Activated CD4-positive, alpha-beta T cell treated with anti-CD3 and anti-CD28 coated beads, Interleukin-2, amount 50 U/mL, for 48 hours (primary cell): Measurements from ENCODE around the gene CACNA2D1.

Source experiments
- DNase-seq, 2 experiments: peaks; one replicate each; pipeline ENCODE4 v3.0.0-alpha.2; 2020

The CACNA2D1 gene

DNA sequence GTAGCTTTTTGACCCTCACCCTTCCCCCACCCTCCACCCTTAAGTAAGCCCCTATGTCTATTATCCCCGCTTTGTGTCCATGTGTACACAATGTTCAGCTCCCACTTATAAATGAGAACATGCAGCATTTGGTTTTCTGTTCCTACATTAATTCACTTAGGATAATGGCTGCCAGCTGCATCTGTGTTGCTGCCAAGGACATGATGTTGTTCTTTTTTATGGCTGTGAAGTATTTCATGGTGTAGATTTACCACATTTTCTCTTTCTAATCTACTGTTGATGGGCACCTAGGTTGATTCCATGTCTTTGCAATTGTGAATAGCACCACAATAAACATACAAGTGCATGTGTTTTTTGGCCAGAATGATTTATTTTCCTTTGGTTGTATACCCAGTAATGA, 232.2 kb downstream of the CACNA2D1 start:
- DNase-seq: no peak

DNA sequence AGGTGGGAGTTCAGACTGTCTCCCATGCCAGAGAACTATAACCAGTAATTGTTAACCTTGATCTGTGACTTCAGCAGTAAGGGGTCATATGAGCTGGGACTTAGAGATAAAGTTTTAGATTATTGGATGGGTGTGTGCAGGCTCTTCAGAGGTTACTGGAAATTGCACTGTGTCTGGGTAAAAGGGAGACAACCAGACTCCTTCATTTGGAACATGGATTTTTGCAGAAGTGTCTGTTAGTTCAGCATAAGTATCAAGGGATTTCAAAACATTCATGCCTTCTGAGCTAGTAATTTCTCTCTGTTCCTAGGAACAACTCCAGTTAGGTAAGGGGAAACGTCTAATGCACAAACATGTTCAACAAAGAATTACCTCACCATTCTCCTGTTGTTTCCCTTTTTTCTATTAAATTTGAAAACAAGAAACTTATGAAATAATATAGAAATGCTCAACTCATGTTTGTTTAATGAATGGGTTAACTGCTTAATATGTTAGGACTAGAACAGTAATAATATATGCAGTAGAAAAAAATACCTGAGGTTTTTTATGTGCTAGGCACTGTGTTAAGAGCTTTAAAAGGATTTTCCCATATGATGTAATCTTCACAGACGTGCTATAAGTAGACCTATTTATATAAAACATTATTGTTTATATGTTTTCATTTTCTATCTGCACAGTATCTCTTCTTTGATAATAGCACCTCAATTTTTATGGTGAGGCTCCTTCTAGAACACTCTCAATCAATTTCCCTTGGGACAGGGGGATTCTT, 233.0 kb downstream of the CACNA2D1 start:
- DNase-seq: no peak

DNA sequence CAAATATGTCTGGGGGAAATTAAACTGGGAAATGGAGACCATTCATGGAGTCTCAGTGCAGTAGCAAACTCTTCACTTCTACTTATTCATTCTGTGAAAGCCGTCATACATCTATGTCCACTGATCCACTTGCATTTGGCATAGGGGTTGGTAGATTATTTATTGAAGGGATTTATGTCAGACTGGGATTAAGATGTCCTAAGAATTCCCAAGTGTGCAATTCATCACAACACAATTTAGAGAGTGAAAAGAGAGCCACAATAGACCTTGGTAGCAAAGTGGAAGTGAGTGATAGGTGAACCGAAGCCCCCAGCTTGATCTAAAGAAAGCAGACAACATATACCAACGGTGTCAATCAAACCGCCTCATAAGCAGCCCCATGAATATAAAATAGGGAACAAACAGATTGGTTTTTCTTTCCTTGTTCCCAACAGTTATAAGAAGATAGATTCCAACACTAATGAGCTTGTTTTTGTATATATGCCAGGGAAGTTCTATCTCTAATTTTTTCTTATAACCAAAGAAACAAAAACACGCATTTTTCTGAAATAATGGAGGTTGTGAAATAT, 234.3 kb downstream of the CACNA2D1 start:
- no peak for DNase-seq

DNA sequence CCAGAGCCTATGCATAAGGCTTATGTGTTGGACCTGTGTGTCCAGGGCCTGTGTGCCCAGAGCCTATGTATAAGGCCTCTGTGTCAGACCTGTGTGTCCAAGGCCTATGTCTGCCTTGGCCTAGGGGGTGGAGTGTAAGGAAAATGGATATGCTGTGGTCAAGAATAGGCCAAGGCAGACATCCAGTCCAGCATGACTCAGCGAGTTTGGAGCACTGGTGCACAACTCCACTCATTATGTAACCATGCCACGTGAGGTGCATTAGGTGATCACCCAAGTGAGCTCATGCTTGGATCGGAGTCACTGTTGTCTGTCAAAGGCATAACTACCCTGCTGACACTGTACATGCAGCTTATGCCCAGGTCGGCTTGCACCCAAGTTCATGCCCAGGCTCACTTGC, 238.9 kb downstream of the CACNA2D1 start:
- DNase-seq: no peak

DNA sequence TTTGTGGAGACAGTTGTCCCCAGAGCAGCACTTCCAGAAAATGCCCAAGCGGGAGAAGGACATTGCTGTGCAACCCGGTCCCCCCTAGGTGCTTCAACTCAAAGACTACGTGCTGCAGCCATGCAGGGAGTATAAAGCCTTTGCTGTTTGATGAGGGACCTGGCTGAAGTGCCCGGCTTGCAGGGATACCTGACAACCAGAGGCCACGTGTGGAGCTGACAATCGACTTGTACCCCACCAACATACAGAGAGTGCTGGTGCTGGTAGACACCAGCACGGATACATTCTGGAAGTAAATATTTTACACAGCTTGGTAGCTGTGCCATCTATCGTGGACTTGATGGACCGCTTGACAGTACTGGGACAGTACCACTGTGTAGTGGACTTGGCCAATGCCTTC, 240.6 kb downstream of the CACNA2D1 start:
- DNase-seq: no peak

DNA sequence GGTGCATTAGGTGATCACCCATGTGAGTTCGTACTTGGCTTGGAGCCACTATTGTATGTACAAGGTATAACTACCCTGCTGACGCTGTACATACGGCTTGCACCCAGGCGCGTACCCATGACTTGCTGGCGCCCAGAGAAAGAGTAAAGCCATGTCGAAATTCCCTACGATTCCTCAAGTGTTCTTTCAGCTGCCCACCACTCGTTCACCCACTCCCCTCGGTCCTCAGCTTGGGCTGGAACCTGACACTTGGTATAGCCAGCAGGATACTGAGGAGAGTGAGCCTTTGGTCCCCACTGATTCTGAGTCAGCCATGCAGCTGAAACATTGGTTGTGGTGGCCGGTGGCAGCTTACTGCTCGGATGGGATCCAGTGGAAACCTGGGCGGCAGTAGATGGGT, 241.5 kb downstream of the CACNA2D1 start:
- DNase-seq: no peak

DNA sequence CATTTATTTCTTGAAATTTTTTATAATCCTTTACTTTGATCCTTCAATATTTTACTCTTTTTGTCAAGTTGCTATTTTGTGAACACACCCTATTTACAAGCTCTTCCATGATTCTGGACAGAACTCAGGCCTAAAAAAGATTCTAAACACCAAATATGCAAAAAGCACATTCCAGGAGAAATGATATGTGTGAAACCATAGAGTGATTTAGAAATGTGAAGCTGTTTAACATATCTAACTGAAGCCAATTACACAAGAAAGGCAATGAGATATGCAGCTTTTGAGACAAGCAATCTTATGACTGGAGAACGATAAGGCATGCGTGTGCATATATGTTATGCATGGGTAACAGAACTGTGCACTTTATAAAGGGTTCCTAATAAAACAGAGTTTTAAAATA, 243.0 kb downstream of the CACNA2D1 start:
- DNase-seq: no peak

DNA sequence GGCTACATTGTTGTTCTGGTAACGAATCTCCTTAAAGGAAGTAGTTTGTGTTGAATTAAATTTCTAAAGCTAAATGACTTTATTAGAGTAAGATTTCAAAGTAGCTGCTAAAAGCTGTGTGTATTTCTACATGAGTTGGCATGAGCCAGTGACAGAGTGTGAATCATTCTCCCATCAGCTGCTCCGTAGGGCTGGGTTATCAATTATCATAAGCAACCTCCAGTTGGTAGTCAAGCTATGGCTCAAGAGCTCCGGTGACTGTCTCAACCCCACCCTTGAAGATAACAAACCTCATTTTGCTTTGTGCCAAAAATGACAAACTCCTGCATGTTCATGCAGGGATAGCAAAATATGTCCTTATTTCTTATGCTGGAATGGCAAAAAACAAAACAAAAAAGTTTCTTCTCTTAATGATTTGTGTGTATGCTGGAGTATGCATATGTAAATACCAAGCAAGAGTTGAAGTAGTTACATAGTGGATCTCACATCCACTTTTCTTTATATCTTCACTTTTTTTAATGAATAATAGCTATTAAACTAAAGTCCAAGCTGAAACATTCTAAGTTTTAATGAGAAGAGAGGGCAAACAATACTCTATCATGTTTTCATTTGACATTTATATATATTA, 249.4 kb downstream of the CACNA2D1 start:
- no peak for DNase-seq

DNA sequence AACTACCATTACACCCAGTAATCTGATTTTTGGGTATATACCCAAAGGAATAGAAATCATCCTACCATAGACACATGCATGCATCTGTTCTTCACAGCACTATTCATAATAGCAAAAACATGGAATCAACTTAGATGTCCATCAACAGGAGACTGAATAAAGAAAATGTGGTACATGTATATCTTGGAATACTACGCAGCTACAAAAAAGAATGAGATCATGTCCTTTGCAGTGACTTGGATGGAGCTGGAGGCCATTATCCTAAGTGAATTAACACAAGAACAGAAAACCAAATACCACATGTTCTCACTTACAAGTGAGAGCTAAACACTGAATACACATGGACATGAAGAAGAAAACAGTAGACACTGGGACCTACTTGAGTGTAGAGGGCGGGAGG, 254.9 kb downstream of the CACNA2D1 start:
- DNase-seq: no peak

DNA sequence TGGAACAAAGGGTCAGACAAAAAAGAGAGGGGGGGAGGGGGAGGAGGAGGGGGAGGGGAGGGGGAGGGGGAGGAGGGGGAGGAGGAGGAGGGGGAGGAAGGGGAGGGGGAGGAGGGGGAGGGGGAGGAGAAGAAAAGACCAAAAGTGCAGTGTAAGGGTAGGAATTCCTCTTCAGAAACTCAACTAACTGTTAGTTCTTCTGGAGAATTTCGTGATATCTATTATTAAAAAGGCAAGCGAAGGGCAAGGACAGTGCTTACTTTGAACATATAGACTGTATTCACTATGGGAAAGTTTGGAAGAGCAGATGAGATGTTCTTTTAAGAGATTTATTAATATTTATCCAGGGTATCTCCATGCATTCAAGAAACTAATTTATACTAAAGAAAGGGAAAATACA, 258.1 kb downstream of the CACNA2D1 start:
- no peak for DNase-seq

DNA sequence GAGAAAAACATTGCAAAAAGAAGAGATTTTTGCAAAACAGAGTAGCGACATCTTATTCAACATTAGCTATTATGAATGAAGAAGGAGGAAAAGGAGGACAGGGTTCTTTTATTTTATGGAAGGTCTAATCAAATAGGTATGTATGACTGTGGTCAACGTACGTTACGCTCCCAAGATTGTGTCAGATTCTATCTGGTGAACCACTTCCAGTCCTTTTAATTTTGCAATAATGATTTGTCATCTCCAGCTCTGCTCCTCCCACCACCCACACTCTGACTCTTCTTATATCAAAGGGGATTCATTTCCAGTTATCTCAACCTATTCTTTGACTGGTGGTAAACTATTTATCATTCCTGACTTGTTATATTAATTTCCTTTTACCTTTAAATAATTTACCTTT, 259.9 kb downstream of the CACNA2D1 start:
- no peak for DNase-seq

DNA sequence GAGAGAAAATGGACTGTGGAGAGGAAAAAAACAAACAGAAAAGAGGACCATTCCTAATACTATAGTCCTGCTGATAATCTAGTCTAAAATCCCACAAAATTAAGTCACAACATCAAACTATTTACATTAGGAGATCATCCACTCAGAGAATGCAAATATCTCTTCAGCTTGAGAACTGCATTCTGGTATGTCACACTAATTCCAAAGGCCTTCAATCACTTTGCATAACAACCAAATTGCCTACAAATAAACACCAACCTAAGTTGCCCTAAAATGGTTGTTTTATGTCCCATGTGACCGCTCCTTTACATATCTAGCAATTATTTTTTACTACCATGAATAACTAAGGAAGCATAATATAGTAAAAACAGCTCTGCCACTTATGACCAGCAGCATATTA, 264.3 kb downstream of the CACNA2D1 start:
- DNase-seq: no peak

DNA sequence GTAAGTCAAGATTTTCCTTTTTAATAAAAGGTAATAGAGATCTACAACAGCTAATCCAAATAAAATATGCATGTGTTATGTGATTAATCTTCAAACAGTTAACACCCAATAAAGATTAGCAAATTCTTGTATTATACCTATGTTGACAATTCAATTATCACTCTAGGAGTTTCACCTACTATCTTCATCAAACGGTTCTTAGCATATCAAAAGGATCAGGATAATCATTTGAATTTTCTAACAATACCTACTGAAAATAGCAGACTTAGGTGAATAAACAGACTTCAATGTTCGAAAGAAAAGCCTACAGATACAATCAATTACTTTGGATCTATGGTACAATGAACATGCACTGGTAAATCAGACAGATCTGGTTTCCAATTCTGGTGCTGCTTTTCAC, 268.3 kb downstream of the CACNA2D1 start:
- DNase-seq: no peak

DNA sequence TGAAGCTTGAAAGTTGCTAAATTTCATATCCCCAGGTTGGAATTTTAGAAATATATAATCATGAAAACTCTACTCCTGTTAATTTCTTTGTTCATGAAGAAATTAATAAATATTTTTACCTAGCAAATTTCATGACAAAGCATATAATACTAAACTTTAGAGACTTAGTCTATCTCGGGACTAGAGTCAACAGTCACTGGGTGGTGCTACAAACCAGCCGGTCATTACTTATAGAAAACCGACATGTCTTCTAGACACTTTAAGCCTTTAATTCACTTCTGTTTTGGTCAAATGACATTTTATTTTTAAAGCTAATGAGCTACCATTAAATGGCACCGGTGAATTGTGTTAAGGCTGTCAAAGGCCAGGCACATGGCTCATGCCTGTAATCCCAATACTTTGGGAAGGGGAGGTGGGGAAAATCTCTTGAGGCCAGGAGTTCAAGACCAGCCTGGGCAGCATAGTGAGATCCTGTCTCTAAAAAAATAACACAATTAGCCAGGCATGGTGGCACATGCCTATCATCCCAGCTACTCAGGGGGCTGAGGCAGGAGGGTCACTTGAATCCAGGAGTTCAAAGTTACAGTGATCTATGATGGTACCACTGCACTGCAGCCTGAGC, 270.1 kb downstream of the CACNA2D1 start:
- DNase-seq: no peak

DNA sequence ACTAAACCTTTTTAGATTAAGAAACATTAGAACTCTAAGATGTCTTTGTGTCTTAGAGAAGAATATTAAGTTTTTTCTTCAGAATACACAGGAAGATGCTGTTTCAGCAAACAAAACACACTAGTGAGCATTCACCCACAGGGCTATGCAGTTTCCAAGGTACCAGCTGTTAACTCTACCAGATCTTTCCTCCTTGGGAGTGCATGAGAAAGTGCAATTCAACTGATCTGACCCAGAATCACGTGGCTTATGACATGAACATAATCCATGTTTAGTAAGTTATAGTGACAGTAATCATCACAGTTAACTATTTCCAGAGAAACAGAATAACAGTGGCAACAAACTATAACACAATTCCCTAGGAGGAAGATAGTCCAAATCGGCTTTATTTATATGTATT, 270.7 kb downstream of the CACNA2D1 start:
- DNase-seq: no peak

DNA sequence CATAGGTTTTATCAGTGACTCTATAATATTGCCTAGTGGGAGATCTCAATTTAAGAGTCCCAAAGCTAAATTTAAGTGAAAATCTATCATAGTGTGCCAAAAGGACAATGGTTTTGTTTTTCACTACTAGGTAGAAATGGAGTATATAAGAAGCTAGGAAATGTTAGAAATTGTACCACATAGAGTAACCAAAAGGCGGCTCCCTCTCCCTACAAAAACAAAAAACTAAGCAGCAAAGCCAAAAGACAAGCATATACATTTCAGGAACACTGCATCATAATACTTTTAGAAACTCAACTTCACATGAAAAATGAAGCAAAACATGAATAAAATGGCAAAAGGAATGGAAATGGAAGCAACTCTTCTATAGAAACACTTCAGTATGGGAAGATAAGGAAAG, 271.6 kb downstream of the CACNA2D1 start:
- DNase-seq: no peak

DNA sequence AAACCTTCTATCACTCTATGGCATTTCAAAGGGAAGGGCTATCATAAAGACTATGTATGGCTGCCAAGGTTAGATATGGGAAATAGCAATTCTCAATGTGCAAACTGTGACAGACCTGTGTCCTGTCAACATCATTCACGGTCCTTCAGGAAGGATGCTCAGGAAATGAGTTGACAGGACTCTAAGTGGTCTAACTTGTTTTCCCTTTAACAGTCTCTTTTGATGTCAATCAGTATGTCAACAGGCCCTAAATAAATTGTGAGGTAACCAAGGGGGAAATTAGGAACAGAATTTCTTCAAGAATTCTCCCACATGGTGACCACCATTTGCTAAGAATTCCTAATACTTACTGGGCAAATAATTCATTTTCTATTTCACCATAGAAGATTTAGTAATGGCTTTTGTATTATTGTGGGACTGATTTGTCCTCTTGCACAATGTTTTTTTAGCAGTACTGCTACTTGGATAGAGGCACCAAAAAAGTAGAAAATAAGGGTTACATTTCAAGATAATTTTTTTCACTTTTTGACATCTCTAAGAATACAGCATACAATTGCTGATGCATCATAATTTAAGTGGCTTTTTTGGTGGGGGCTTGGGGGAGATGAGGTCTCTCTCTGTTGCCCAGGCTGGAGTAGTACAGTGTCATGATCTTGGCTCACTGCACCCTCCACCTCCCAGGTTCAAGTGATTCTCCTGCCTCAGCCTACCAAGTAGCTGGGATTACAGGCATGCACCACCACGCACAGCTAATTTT, 275.8 kb downstream of the CACNA2D1 start:
- DNase-seq: no peak

DNA sequence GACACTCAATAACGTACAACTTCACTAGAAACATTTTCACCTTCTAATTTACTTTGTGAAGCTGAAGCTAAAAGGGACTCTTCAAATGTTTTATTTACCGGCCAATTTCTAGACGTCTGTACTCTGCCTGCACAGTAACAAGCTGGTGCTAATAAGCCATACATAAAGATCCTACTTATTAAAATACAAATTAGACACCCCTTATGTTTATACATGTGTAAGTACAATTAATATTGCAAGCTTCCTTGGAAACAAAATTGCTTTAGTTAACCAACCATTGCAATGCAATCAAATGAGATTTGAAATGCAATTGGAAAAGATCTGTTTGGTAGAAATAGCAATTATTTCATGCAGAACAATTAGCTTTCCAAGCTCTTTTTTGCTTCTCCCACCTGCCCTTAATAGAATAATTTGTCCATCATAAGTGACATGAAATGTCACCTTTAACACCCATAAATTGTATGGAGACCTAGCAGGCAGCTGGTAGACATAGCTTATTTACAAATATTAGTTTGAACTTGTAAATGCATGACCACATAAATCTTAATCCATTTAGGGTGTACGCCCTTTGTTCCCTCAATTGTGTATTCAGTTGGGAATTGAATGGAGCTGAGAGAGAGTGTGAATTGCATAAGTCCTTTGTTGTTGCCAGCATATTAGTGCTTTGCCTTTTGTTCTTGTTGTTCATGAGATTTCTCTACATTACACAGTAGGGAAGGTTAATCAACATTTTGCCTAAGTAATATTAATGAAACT, 277.1 kb downstream of the CACNA2D1 start:
- no peak for DNase-seq

DNA sequence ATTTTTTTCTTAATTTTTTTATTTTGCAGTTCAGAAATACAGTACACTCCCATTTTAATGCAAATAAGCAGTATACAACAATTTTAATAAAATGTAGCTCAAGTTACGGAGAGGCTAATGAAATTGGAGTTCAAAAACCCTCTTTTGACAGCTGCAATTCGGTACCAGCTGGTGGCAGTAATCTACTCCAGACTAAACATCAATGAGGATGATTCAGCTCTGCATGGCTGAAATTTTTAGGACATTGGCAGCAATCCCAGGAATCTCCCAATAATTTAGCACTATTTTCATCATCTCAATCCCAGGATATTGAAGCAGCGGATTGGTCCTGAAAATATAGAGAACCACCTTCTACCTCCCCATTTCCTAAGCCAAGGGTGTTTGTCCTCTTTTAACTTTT, 278.8 kb downstream of the CACNA2D1 start:
- no peak for DNase-seq

DNA sequence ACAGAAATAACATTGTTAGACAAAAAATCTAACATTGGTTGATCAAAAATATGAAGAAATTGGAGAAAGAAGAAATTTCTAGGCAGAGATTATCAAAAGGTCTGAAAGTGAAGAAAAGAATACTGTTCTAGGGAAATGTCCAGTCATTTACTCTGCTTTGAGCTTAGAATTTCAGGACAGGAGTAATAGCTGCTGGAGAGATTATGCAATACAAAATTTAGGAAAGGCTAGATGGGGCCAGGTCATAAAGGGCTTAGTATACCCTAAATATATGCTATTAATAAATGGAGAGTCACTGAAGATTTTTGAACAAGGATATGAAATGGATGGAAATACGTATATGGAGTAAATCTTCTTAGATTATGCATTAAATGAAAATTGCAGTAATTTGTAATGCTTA, 279.2 kb downstream of the CACNA2D1 start:
- no peak for DNase-seq

DNA sequence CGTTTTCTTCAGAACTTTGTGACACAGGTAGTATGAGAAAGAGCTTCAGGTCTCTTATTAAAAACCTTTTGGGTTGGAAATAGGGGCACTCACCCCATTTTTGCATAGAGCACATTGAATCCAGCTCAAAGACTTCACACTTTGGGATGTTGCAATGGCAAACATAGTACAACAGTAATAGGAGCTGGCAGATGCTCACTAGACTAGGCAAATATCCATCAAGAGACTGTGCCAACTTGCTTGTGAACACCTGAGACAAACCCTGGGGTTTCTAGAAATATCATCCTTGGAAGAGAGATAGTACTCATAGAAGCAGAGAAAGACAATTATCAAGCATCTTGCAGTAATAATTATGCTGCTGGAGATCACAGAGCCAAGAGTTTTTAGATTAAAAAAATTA, 280.0 kb downstream of the CACNA2D1 start:
- DNase-seq: no peak

DNA sequence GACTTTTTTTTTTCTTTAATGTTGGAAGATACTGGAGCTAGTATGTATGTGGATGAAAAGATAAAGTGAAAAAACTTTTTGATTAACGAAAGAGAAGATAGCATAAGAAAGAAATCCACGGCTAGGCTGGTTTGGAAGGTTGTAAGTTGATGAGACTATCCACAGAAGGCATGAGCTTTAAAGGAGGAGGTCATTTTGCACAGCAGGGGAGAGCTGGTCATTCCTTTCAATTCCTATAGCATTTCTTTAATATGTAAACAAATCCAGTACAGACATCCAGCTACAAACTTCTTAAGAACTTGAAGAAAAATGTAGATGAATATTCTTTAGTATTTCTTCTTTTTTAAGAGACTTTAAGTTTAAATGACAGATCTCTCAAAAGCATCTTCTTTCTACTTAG, 281.3 kb downstream of the CACNA2D1 start:
- no peak for DNase-seq

DNA sequence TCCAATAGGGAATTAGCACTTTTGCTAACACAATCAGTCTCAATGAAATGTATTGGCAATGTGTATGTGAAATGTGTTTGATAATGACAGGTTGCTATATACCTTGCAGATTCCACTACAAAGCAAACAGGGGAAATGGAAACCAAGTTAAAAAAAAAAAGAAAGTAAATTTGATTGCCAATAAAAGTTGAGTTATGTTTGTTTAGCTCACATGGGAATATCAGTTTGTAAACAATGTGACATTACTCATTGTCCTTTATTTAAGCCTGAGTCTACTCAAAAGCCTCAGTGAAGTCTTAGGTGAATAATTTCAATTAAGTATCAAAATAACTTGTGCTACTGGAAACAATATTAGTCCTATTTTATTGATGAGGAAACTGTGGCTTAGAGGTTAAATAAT, 285.2 kb downstream of the CACNA2D1 start:
- no peak for DNase-seq
